CD14-positive monocyte (primary cell): ENCODE results near the gene E2F4. TPM values are rescaled to one million over a fixed set of nuclear protein-coding genes. Genes with fewer than 3 reads are reported as not detected.
A peak's percentile ranks its signal among the peaks of the same experiment; 100 is the strongest.

Source experiments
- DNase-seq, 3 donors: peaks; one replicate each; pipeline ENCODE4 v3.0.0-alpha.2; 2011 to 2022
- H2AFZ ChIP-seq: 2 replicates; pipeline ENCODE4 v1.6.0; 2012; ENCODE audit warnings: mild to moderate bottlenecking, low read depth, low read length, inconsistent platforms; ENCODE audit not compliant: insufficient read depth, poor library complexity, severe bottlenecking
- H3K27ac ChIP-seq, 2 donors: 1 replicate in 1 of 2; 2 replicates in 1 of 2; pipeline ENCODE4 v1.5.1; 2012 to 2013; ENCODE audit warnings: low read length in 2 of 2, control low read depth in 1 of 2, inconsistent platforms in 1 of 2, low read depth in 1 of 2, mild to moderate bottlenecking in 1 of 2
- H3K27me3 ChIP-seq, 2 donors: one replicate each; pipeline versions ENCODE4 v1.6.0 to v1.6.1; 2011 to 2013; ENCODE audit warnings: low read length in 2 of 2; ENCODE audit not compliant: control insufficient read depth in 2 of 2, insufficient read depth in 2 of 2
- H3K36me3 ChIP-seq, 2 donors: replicated peaks in 1 of 2; 1 replicate in 1 of 2; 2 replicates in 1 of 2; pipeline versions ENCODE4 v1.5.1 to v1.6.1; 2012 to 2013; ENCODE audit warnings: low read length in 2 of 2, control low read depth in 1 of 2, inconsistent platforms in 1 of 2, mild to moderate bottlenecking in 1 of 2; ENCODE audit not compliant: insufficient read depth in 2 of 2, control insufficient read depth in 1 of 2
- H3K4me1 ChIP-seq, 2 donors: 1 replicate in 1 of 2; 2 replicates in 1 of 2; pipeline versions ENCODE4 v1.5.1 to v1.6.1; 2012 to 2013; ENCODE audit warnings: low read length in 2 of 2, control low read depth in 1 of 2, inconsistent platforms in 1 of 2, mild to moderate bottlenecking in 1 of 2, moderate library complexity in 1 of 2; ENCODE audit not compliant: insufficient read depth in 2 of 2, control insufficient read depth in 1 of 2
- H3K4me2 ChIP-seq: replicated peaks from 2 replicates; pipeline ENCODE3; 2012; ENCODE audit warnings: low read length, moderate library complexity, mild to moderate bottlenecking; ENCODE audit not compliant: poor library complexity, severe bottlenecking; ENCODE audit errors: extremely low read depth
- H3K4me3 ChIP-seq, 3 experiments: fragments of 200-600 bp in 1 of 3; sonication (generic) in 1 of 3; replicated peaks in 1 of 3; 1 replicate in 2 of 3; 2 replicates in 1 of 3; pipeline ENCODE4 v1.5.1; 2011 to 2013; ENCODE audit warnings: low read length in 3 of 3, mild to moderate bottlenecking in 3 of 3, control low read depth in 2 of 3, low read depth in 2 of 3, inconsistent platforms in 1 of 3, moderate library complexity in 1 of 3
- H3K79me2 ChIP-seq: 2 replicates; pipeline ENCODE4 v1.6.0; 2012; ENCODE audit warnings: mild to moderate bottlenecking, control low read depth, inconsistent platforms, low read length, moderate library complexity; ENCODE audit not compliant: insufficient read depth
- H3K9ac ChIP-seq: 2 replicates; pipeline ENCODE4 v1.6.0; 2017; ENCODE audit warnings: low read length, mild to moderate bottlenecking; ENCODE audit not compliant: insufficient read depth, poor library complexity, severe bottlenecking
- H3K9me3 ChIP-seq, 2 donors: replicated peaks in 1 of 2; 1 replicate in 1 of 2; 2 replicates in 1 of 2; pipeline versions ENCODE4 v1.5.1 to v1.6.1; 2012 to 2013; ENCODE audit warnings: low read length in 2 of 2, control low read depth in 1 of 2; ENCODE audit not compliant: control insufficient read depth in 1 of 2, insufficient read depth in 1 of 2
- H4K20me1 ChIP-seq: 2 replicates; pipeline ENCODE4 v1.6.0; 2012; ENCODE audit warnings: mild to moderate bottlenecking, low read length, control low read depth, moderate library complexity; ENCODE audit not compliant: insufficient read depth
- H3K27ac Mint-ChIP-seq, 7 donors: one replicate each; pipeline ENCODE4 v1.8.0; 2020; ENCODE audit warnings: mild to moderate bottlenecking in 7 of 7, mixed read lengths in 7 of 7, moderate library complexity in 6 of 7, inconsistent platforms in 2 of 7
- H3K27me3 Mint-ChIP-seq, 3 donors: one replicate each; pipeline ENCODE4 v1.8.0; 2021 to 2022; ENCODE audit warnings: low read depth in 3 of 3, mild to moderate bottlenecking in 3 of 3, mixed read lengths in 3 of 3, moderate library complexity in 3 of 3, inconsistent platforms in 1 of 3
- H3K36me3 Mint-ChIP-seq, 2 donors: one replicate each; pipeline ENCODE4 v1.8.0; 2020; ENCODE audit warnings: mixed read lengths in 2 of 2, inconsistent platforms in 1 of 2, mild to moderate bottlenecking in 1 of 2
- H3K4me1 Mint-ChIP-seq: one replicate; pipeline ENCODE4 v1.8.0; 2020; ENCODE audit warnings: mild to moderate bottlenecking, mixed read lengths
- H3K4me3 Mint-ChIP-seq, 2 donors: one replicate each; pipeline ENCODE4 v1.8.0; 2020; ENCODE audit warnings: mild to moderate bottlenecking in 2 of 2, mixed read lengths in 2 of 2, moderate library complexity in 1 of 2
- H3K9me3 Mint-ChIP-seq, 7 donors: one replicate each; pipeline ENCODE4 v1.8.0; 2020 to 2022; ENCODE audit warnings: mixed read lengths in 7 of 7, mild to moderate bottlenecking in 6 of 7, moderate library complexity in 6 of 7, inconsistent platforms in 2 of 7
- WGBS: methylation state at CpG from one replicate; pipeline ENCODE4 v1.1.5; 2013; ENCODE audit warnings: missing lambda C conversion rate; ENCODE audit not compliant: insufficient coverage; 5-methylcytosine and 5-hydroxymethylcytosine counted together
- intact Hi-C, 2 donors: fragments of 100-400 bp; cut with micrococcal nuclease; formaldehyde crosslinking; loops; one replicate each; pipeline versions ENCODE4 v1.15.0 to v1.15.1; 2023
- polyA plus RNA-seq, 3 donors: library from polyadenylated mRNA; depleted of rRNA in 1 of 3; unstranded in 2 of 3; stranded (reverse) in 1 of 3; fragments of 300-500 nt in 2 of 3; fragments of >200 nt in 1 of 3; fragmentation: Illumina TruSeq in 2 of 3; gene quantifications; 1 replicate in 2 of 3; 2 replicates in 1 of 3; pipeline ENCODE4 v1.2.3, GENCODE V29; 2012 to 2021
- TF ChIP-seq, protein P1 (sequence below): fragments of 200-600 bp; IDR thresholded peaks from one replicate; pipeline ENCODE4 v1.8.0; 2022; ENCODE audit warnings: antibody characterized with exemption, mild to moderate bottlenecking

The E2F4 gene
- polyA plus RNA-seq, 3 donors = 53.1 to 191 (median 61.5) TPM

DNA sequence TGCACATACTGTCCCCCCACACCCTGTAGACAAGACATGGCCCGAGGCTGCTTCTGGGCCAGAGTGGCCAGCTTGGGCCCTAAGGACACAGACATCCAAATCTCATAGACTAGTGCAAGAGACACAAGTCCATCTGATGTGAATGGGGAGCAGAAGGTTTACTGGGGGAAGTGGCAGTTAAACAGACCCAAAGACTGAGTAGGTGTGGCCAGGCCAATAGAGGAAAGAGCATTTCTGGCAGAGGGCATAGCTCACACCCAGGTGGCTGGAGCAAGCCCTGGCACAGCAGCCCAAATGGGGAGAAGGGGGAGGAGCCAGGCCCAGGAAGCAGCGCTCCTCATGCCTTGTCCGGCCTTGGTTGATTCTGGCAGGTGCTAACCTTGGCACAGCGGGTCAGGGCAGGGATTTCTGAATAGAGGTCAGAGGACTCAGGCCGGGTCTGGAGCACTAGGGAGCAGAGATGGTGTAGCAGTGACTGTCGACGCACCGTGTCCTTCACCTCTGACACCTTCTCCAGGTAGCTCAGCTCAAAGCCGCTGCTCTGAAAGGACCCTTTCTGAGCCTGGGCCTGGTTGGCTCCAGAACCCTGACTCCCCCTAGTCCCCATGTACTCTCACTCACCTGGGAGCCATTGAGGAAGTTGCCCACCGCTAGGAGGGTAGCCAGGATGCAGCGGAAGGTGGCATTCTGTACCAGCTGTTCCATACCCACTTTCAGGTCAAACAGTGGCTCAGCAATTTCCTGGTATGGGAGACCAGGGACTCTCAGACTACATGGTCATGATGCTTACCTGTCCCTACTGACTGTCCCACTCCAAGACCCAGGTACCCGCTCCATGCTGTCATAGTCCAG, 39.1 kb downstream of the E2F4 start:
- peaks cover 48% of the 10 kb centered on the region for H4K20me1 ChIP-seq
- Mint-ChIP-seq H3K4me1 (peaks cover 17% of the 10 kb centered on the region), H3K27me3 (peaks cover 0 to 2% (median 1%) of the 10 kb centered on the region in 3 donors), H3K4me3 (no peak overlapping the region), H3K9me3 (peaks cover 0 to 3% (median 0%) of the 10 kb centered on the region in 7 donors), H3K27ac (peak overlapping the region in 3 of 7 donors; percentile 28 to 75 (median 33)), H3K36me3 (peaks cover 60 to 76% of the 10 kb centered on the region in 2 donors)
- H3K27me3 ChIP-seq = no peaks in the 10 kb centered on the region
- H3K4me1 ChIP-seq = peaks cover 14 to 19% of the 10 kb centered on the region in 2 donors
- 100% methylated on average over 10 of the region's 12 CpGs for WGBS
- no peak for DNase-seq
- no peak overlapping the region for H3K4me3 ChIP-seq
- no peaks in the 10 kb centered on the region for H3K9me3 ChIP-seq
- H2AFZ ChIP-seq = no peak overlapping the region
- H3K9ac ChIP-seq = no peak overlapping the region
- intact Hi-C loops = no loop called here
- TF ChIP-seq, protein P1, sequence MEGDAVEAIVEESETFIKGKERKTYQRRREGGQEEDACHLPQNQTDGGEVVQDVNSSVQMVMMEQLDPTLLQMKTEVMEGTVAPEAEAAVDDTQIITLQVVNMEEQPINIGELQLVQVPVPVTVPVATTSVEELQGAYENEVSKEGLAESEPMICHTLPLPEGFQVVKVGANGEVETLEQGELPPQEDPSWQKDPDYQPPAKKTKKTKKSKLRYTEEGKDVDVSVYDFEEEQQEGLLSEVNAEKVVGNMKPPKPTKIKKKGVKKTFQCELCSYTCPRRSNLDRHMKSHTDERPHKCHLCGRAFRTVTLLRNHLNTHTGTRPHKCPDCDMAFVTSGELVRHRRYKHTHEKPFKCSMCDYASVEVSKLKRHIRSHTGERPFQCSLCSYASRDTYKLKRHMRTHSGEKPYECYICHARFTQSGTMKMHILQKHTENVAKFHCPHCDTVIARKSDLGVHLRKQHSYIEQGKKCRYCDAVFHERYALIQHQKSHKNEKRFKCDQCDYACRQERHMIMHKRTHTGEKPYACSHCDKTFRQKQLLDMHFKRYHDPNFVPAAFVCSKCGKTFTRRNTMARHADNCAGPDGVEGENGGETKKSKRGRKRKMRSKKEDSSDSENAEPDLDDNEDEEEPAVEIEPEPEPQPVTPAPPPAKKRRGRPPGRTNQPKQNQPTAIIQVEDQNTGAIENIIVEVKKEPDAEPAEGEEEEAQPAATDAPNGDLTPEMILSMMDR = no peak
- peaks cover 27% of the 10 kb centered on the region for H3K79me2 ChIP-seq
- no peak overlapping the region for H3K4me2 ChIP-seq
- peaks cover 66 to 76% of the 10 kb centered on the region in 2 donors for H3K36me3 ChIP-seq
- peak overlapping the region in 1 of 2 donors; percentile 3 for H3K27ac ChIP-seq

DNA sequence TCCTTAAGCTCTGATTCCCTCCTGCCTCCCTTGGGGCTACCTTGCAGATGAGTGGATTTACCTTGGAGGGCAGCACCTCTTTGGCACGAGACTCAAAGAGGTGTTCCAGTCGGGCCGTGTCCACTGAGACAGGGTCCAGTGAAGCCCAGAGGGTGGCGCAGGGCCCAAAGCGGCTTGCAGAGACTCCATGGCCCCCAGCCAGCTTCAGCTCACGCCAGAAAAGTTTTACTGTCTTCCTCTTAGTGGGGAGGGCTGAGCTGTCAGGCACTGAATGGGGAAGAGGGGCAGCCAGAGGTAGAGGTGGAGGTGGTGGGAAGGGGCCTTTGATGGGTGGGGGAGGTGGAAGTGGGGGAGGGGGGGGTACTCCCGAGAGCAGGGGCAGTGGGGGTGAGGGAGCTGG, 41.6 kb downstream of the E2F4 start:
- peaks cover 4% of the 10 kb centered on the region for H3K4me1 Mint-ChIP-seq

More for the DNA sequence above, 41.6 kb downstream of the E2F4 start:
- no peak overlapping the region for H3K27ac ChIP-seq
- H3K9ac ChIP-seq = no peak overlapping the region
- no peaks in the 10 kb centered on the region for H3K9me3 ChIP-seq
- H3K27me3 ChIP-seq = no peaks in the 10 kb centered on the region
- intact Hi-C loops = no loop called here
- peaks cover 81 to 99% of the 10 kb centered on the region in 2 donors for H3K36me3 Mint-ChIP-seq
- H3K4me2 ChIP-seq = no peak overlapping the region
- peaks cover 6% of the 10 kb centered on the region for H3K79me2 ChIP-seq
- no peak overlapping the region for H3K4me3 Mint-ChIP-seq
- DNase-seq = no peak
- H3K4me1 ChIP-seq = no peaks in the 10 kb centered on the region
- H4K20me1 ChIP-seq = peaks cover 58% of the 10 kb centered on the region
- H2AFZ ChIP-seq = no peak overlapping the region
- TF ChIP-seq, protein P1 = no peak
- H3K27ac Mint-ChIP-seq = no peak overlapping the region
- no peak overlapping the region for H3K4me3 ChIP-seq
- peaks cover 0 to 4% (median 2%) of the 10 kb centered on the region in 3 donors for H3K27me3 Mint-ChIP-seq
- H3K9me3 Mint-ChIP-seq = peaks cover 0 to 3% (median 0%) of the 10 kb centered on the region in 7 donors
- H3K36me3 ChIP-seq = peaks cover 83 to 97% of the 10 kb centered on the region in 2 donors
- 97% methylated on average over 6 of the region's 7 CpGs for WGBS
